GM12801 (cell line): ENCODE data around the gene GPR17.

ENCODE experiments used
- CTCF ChIP-seq: IDR thresholded peaks from one replicate; pipeline ENCODE4 v1.5.1; 2011; ENCODE audit warnings: control low read depth; ENCODE audit not compliant: insufficient read length; ENCODE audit errors: extremely low read depth

GPR17 gene

DNA sequence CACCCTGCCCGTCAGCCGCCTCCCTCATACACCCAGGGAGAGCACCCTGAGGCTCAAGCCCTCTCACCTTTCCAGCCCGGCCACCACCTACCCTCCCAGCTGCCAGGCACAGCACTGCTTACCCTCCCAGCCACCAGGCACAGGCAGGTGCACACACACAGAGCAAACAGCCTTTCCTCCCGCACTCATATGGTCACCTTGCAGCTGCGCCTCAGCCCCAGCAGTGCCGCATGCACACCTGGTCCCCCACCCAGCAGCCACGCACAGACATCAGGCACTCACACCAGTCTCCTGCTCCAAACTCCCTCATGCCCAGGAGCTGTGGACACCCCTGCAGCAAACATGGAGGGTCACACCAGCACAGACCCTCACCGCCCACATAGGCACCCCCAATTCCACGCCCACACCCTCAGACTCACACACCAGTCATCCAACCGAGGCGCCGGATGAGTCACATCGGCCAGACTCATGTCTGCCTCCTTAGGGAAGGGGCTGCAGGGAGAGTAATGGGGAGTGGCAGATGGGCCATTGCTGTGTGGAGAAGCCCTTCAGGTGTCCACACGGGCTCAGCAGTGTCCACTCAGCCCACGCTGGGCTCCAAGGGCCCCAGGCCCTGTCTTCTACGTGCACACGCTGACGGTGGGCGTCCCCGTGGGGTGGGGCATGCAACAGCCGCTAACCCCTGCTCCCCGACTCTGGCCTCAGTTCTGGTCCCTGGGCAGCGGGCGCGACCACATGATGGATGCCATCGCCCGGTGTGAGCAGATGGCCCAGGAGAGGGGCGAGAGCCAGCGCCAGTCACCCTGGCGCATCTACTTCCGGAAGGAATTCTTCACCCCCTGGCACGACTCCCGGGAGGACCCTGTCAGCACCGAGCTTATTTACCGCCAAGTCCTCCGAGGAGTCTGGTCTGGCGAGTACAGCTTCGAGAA, 22.3 kb upstream of the GPR17 start:
- TF ChIP-seq CTCF = no peak

DNA sequence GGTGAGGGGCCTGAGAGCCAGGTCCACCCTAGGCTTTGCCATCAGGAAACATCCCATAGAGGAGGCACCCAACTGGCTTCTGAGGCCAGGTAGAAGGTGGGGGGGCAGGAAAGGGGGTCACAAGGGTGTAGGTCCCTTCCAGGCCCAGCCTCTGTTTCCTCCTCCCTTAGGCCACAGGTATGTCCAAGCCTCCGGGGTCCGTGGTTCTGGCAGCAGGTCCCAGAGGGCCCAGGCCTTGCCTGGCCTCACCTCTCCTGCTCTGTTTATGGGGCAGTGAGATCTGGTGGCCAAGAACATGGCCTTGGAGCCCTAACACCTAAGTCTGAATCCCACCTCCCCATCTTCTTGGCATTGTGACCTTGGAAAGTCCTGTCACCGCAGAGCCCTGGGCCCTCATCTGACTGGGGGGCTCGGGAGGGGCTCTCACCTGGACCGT, 21.6 kb upstream of the GPR17 start:
- no peak for TF ChIP-seq CTCF

DNA sequence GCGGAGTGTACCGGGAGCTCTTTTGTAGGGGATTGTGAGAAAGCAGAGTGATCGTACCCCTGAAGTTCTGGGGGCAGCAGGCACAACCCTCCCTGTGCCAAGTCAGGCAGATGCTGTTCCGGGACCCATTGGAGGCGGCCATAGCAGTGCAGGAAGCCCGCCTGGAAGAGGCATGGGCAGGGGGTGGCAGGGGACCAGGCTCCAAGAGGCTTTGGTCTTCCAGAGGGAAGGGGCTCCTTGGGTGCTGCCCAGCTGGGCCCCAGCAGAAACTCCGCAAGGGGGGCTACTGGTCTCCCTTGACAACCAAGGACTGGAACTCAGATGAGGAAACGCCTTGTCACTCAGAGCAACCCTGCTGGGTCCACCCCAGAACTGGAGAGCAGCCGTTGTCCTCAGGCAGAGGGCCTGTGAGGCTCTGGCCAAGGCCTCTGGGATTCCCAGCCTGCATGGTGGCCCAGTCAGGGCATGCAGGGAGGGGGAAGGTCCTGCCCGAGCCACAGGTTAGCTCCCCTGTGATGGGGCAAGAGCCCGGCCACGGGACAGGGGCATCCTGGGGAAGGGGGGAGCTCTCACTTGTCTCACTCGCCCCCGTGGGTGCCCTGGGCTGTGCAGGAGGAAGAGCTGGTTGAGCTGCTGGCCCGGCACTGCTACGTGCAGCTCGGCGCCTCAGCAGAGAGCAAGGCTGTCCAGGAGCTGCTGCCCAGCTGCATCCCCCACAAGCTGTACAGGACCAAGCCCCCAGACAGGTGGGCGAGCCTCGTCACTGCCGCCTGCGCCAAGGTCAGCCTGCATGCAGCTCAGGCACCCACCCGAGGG, 21.0 kb upstream of the GPR17 start:
- no peak for TF ChIP-seq CTCF

DNA sequence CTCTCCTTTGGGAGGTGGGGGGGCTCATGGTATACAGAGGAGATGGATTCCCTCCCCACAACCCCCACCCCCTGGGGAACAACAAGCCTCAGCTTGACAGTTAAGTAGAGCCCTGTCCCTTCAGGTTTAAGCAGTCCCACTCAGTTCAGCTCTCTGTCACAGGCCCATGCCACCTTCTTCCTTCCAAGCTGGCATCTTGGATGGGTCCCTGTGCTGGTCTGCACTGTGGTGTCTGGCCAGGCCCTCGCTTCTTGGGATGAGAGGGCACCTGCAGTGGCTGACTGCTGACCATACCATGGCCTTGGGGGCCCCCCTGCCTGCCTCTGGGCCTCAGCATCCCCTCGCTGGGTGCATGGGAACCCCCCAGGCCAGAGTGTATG, 20.4 kb upstream of the GPR17 start:
- TF ChIP-seq CTCF = no peak

- no peak for TF ChIP-seq CTCF
Measured at GRCh38 chr2:127626175-127626574, 19.8 kb upstream of the GPR17 start.

DNA sequence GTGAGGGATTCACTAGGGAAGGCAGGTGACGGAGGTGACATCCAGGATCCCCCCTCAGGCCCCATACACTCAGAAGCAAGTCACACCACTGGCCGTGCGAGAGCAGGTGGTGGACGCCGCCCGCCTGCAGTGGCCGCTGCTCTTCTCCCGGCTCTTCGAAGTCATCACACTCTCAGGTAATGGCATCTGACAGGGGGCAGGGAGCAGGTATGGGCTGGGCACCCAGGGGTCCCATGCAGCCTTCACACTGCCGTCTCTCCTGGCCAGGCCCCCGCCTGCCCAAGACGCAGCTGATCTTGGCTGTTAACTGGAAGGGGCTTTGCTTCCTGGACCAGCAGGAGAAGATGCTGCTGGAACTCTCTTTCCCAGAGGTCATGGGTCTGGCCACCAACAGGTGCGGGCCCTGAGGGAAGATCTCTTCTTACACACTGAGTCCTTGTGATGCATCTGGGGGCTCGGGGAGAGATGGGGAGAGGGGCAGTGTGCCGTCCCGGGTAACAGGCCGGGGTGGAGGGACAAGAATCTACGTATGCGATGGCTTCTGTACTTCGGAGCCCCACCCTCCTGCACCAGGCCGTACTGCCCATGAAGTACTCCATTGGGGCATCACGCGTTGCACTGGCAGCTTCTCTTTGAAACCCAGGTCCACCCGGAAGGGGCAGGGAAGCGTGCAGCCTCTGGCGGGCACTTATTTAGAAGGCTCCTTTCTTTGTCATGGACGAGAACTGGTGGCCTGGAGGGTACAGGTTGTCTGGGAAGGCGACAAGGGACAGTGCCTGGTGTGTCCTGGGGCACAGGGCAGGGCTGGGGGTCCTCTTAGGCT, 18.8 kb upstream of the GPR17 start:
- TF ChIP-seq CTCF = no peak
